Gastrocnemius medialis (tissue), 4 donors: ENCODE data around the gene TEX54.

ENCODE experiments used
- POLR2A ChIP-seq, 2 donors: fragments of 450-650 bp; IDR thresholded peaks; one replicate each; pipeline ENCODE4 v1.6.1; 2017; ENCODE audit warnings: antibody characterized with exemption in 2 of 2, mild to moderate bottlenecking in 2 of 2, moderate library complexity in 2 of 2
- TF ChIP-seq, protein P1 (sequence below), 5 experiments: fragments of 450-650 bp in 3 of 5; fragments of 200-600 bp in 2 of 5; sonication (generic) in 2 of 5; IDR thresholded peaks in 4 of 5; conservative IDR thresholded peaks in 1 of 5; 1 replicate in 4 of 5; 2 replicates in 1 of 5; pipeline ENCODE4 v1.5.1; 2016 to 2019; ENCODE audit warnings: antibody characterized with exemption in 5 of 5, mild to moderate bottlenecking in 3 of 5, moderate library complexity in 3 of 5

GRCh38 chr11:62876712-62877111 lies 44.1 kb upstream of the TEX54 start:
- no peak for TF ChIP-seq POLR2A (IDR thresholded peaks at IDR 0.05)
- TF ChIP-seq, protein P1, sequence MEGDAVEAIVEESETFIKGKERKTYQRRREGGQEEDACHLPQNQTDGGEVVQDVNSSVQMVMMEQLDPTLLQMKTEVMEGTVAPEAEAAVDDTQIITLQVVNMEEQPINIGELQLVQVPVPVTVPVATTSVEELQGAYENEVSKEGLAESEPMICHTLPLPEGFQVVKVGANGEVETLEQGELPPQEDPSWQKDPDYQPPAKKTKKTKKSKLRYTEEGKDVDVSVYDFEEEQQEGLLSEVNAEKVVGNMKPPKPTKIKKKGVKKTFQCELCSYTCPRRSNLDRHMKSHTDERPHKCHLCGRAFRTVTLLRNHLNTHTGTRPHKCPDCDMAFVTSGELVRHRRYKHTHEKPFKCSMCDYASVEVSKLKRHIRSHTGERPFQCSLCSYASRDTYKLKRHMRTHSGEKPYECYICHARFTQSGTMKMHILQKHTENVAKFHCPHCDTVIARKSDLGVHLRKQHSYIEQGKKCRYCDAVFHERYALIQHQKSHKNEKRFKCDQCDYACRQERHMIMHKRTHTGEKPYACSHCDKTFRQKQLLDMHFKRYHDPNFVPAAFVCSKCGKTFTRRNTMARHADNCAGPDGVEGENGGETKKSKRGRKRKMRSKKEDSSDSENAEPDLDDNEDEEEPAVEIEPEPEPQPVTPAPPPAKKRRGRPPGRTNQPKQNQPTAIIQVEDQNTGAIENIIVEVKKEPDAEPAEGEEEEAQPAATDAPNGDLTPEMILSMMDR (IDR thresholded peaks at IDR 0.05 in 4 of 5, conservative IDR thresholded peaks at IDR 0.05 in 1 of 5) = no peak
